Stimulated activated CD4-positive, alpha-beta T cell treated with anti-CD3 and anti-CD28 coated beads, Interleukin-12 subunit alpha, Interleukin-12 subunit beta, amount 100 ng/mL, for 4 hours (primary cell): ENCODE data around the gene FAM153A.
"Not testable (repeated sequence)": the region's sequence is repeated elsewhere in the genome, so short reads cannot be mapped to it uniquely, and the experiment has no call there.

Experiments used
- DNase-seq: peaks from one replicate; pipeline ENCODE4 v3.0.0-alpha.2; 2020

FAM153A gene

GRCh38 chr5:177782792-177783633, at the start of gene FAM153A:
FAM153A (minus strand) TSS chr5:177782899.
- DNase-seq = not testable (repeated sequence)

DNA sequence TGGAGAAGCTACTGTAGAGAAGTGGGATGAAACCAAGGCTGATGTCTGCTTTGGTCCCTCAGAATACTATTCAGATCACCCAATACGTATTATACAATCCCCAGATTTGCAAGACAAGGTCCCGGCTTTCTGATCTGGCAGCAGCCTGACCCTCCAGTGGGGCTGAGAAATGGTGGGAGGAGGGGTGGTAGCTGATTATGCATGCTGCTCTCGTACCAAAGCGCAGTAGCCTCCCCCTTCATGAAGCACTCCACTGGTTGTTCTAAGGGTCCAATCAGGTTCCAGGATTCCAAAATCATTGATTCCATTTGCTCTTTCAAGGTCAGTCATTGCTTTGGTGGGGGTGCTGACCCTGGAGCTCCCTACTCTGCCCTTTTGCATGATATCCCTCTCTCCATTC, 49.6 kb upstream of the FAM153A start:
- DNase-seq = not testable (repeated sequence)

- DNase-seq = not testable (repeated sequence)
These were observed 43.4 kb upstream of the FAM153A start for GRCh38 chr5:177826073-177826472.

GRCh38 chr5:177824776-177825175, 42.1 kb upstream of the FAM153A start:
- DNase-seq = not testable (repeated sequence)

- DNase-seq = not testable (repeated sequence)
These were observed 39.8 kb upstream of the FAM153A start for GRCh38 chr5:177822489-177822888.

DNA sequence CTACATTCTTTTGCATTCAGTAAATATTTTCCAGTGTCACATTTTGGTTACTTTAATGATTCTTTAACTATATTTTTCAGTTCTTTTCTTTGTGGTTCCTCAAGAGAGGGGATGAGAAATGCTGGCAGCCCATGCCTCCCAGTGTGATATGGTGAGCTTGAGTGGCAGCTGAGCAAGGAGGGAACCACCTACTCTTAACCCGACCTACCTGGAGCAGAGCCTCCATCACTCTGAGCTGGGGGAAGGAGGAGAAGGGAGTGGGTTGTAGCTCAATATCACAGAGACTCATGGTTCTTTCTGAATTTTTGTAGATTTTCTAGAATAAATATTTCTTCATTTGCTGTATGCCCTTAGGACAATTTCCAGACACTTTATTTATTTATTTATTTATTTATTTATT, 37.0 kb upstream of the FAM153A start:
- DNase-seq = not testable (repeated sequence)

DNA sequence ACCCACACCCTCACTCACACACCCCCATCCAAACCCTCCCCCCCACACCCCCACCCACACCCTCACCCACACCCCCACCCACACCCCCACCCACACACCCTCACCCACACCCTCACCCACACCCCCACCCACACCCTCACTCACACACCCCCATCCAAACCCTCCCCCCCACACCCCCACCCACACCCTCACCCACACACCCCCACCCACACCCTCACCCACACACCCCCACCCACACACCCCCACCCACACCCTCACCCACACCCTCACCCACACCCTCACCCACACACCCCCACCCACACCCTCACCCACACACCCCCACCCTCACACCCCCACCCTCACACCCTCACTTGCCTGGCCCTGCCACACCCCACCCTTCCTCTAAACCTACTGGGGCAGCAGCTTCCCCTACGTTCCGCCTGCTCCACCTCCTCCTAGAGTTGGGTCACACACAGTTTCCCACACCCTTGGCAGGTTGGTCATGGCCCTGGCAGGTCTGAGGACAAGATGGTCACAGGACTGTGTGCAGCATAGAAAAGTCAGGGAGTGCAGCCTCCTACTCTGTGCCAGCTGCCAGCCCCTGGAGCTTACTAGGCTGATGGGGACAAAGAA, 30.2 kb upstream of the FAM153A start:
- not testable (repeated sequence) for DNase-seq

DNA sequence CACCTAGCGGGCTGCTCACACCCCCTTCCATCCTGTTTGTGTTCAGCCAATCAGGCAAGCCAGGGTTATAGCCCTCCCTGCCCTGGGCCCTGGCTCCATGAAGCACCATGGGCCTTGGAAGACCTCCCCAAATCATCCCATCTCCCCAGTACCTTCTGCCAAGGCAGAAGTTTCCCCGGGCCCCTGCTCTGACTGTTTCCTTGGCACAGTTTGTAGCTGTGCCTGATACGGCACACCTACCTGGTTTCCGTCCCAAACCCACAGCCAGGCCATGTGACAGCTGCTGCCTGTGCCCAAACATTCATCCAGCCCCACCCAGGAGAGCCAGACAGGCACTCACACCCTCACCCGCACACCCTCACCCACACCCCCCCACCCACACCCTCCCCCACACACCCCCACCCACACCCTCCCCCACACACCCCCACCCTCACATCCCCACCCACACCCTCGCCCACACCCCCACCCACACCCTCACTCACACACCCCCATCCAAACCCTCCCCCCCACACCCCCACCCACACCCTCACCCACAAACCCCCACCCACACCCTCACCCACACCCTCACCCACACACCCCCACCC, 29.6 kb upstream of the FAM153A start:
- DNase-seq = not testable (repeated sequence)

DNA sequence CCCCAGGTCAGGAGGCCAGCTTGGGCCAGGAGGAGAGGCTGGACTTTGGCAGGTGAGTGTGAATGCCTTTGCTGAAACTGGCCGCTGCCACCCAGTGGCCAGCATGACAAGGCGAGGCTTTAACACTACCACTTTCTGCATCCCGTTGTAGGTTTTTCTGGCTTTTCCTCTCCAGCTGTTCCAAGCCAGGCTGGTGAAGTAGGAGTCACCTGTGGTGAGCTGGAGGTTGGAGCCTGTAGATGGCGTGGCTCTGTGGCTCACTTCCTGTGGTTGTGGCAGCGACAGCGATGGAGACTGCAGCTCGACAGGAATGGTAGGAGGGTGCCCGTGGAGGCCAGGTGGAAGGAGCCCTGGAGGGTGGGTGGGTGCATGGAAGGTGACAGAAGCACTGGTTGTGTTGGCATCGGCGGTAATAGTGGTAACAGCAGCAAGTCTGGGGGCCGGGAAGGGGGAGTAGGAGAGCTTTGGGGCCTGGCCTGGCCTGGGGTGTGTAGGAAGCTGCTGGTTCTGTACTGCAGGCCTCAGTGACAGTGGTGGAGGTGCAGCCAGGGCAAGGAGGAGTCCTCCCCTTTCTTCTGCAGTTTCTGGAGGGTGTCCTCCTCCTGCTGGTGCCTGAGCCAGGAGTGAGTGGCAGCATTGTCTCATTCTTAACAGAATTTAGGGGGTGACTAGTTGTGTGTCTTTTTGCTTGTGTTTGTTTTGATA, 26.7 kb upstream of the FAM153A start:
- DNase-seq = not testable (repeated sequence)

- not testable (repeated sequence) for DNase-seq
These were observed 25.7 kb upstream of the FAM153A start for GRCh38 chr5:177808420-177808819.

DNA sequence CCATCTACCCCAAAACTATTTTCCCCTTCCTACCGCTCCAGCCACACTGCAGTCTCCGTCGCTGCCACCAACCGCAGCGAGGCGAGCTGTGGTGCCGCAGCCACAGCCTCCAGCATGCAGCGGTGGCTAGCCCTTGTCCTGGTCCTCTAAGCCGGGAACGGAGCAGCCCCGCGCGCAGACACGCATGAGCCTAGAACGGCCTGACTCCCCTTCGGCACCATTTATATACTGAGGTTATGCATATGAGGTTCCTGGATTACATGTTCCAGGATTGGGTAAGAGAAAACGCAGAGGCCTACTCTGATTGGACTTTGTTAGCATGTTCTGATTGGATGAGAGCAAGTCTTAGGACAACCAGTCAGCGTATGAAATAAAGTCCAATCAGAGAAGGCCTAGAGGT, 24.6 kb upstream of the FAM153A start:
- DNase-seq = not testable (repeated sequence)

DNA sequence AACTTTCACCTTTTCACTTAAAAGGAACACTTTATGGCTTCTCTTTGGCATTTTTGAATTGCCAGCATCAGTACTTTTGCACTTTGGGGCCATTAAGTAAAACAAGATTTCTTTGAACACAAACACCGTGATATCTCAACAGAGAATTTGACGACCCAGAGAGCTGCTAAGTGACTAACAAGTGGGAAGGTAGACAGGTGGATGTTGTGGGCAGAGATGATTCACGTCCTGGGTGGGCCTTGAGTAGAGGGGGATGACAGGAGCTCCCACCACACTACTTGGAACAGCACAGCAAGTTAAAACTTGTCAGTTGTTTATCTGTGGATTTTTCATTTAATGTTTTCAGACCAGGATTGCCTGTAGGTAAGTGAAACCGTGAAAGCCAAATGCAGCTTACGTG, 18.7 kb upstream of the FAM153A start:
- DNase-seq = not testable (repeated sequence)

GRCh38 chr5:177798237-177798840, 15.6 kb upstream of the FAM153A start:
- not testable (repeated sequence) for DNase-seq

GRCh38 chr5:177793272-177793671, 10.6 kb upstream of the FAM153A start:
- DNase-seq = not testable (repeated sequence)

DNA sequence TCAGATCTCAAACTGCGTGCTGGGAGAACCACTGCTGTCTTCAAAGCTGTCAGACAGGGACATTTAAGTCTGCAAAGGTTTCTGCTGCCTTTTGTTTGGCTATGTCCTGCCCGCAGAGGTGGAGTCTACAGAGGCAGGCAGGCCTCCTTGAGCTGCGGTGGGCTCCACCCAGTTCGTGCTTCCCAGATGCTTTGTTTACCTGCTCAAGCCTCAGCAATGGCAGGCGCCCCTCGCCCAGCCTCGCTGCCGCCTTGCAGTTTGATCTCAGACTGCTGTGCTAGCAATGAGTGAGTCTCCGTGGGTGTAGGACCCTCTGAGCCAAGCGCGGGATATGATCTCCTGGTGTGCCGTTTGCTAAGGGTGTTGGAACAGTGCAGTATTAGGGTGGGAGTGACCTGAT, 8.9 kb upstream of the FAM153A start:
- DNase-seq = not testable (repeated sequence)

DNA sequence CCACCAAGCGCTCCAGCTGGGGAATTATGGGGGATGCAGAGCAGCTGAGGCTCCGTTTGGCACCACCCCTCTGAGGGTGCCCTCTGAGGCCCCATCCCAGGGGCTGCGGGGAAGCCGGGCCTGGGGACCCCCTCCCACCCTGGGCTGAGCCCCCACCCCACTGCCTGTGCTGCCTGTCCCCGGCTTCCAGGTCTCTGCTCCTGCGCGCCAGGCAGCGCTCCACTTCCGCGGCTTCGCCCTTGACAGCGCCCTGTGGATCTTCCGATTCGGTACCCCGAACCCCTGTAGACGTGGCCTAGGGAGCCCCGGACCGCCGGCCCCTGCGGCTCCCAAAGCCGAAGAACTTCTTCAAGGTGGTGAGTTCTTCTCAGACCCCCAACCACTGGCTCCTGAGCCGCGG, 530 bp downstream of the FAM153A start:
- DNase-seq = not testable (repeated sequence)

DNA sequence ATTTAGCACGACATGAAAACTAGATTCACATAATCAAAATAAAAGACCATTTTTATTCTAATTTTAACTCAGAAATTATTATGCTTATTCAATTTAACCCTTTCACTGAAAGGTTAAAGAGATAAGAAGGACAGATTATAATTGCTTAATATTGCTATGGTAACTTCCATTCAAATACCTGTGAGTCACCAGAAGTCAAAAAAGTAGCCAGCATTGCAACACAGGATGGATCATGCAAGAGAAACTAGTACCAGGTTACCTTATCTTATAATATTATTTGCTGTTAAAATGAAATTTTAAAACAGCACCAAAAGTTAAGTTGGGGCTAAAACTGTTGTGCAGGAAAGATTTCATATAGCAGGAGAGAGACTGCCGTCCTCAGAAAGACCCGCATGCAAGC, 11.5 kb downstream of the FAM153A start:
- DNase-seq = not testable (repeated sequence)

DNA sequence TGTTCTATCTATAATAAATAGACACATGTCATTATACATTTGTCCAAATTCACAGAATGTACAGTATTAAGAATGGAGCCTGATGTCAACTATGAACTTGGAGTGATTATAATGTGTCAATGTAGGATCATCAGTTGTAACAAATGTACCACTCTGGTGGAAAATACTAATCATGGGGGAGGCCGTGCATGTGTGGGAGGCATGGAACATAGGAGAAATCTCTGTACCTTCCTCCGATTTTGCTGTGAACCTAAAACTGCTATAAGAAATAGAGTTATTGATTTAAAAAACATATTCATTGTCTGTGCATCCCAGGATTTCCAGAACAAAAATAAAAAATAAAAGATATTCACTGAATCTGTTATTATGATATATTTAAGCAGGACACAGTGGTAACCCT, 12.1 kb downstream of the FAM153A start:
- DNase-seq = peak; percentile 15

DNA sequence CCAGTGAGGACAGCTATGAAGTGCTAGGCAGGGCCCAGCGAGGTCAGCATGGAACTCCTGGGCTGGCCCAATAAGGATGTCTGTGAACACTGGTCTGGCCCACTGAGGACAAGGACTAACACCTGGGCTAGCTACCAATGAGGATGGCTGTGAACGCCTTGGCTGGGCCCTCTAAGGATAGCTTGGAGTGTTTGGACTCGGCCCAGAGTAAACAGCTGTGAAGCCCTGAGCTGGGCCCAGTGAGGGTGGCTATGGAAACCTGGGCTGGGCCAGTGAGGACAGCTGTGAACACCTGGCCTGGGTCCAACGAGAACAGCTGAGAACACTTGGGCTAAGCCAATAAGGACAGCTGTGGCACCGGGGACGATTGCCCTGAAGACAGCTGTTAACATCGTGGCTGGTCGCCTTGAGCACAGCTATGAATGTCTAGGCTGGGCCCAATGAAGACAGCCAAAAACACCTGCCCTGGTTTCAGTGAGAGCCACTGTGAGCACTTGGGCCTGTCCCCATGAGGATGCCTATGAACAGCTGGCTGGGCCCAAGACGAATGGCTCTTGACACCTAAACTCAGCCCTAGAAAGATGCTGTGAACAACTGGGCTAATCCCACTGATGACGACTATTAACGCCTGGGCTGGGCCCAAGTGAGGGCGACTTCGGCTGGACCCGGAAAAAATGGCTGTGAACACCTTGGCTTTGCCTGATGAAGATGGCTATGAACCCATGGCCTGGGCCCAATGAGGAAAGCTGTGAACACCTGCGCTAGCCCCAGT, 18.8 kb downstream of the FAM153A start:
- DNase-seq = not testable (repeated sequence)

DNA sequence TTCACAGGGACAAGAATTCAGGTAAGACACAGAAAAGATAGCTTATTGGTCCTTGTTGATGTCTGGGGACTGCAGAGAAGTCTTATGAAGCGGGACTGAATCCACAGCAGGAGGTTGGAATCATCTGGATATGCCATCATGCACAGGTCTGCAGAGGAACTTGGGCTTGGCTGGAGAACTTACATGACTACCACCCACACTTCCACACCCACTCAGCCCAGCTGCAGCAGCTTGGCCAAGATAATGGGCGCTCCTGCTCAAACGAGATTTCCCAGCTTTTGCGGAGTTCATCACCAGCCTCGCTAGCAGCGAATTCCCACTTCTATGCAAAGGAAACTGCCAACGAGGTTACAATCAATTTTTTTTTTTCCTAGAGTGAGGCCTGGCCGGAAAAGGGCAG, 21.7 kb downstream of the FAM153A start:
- DNase-seq = not testable (repeated sequence)

GRCh38 chr5:177747354-177747753, 35.3 kb downstream of the FAM153A start:
- not testable (repeated sequence) for DNase-seq

DNA sequence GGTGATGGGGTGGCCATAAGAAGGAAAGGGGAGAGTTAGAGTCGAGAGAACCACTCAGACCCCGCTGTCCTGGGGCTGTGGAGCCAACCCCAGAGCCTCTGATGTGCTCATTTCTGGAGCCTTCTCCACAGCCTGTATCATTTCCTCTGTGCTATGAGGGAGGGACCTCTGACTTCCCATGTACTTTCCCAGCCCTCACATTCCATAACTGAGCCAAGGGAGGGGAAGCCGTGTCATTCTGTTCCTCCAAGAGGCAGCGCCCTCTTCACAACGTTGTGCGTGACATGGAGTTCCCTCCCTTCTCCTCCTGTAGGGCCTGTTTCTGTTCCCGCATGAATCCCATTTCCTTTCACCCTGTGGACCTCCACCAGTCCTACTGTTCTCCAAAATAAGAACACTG, 57.8 kb downstream of the FAM153A start:
- DNase-seq = not testable (repeated sequence)
